Activated CD4-positive, alpha-beta T cell treated with anti-CD3 and anti-CD28 coated beads, Interleukin-2, Interleukin-4, amounts not matched to agents 100 ng/mL and 50 ng/mL, durations not matched to agents 16 hours and 8 hours (primary cell): ENCODE measurements around the gene REXO4.

ENCODE experiments used
- DNase-seq: peaks from one replicate; pipeline ENCODE4 v3.0.0-alpha.2; 2020; ENCODE audit warnings: low spot score

REXO4 gene

GRCh38 chr9:133367778-133368177, 50.0 kb downstream of the REXO4 start:
- DNase-seq, result no peak

- no peak for DNase-seq
Measured at GRCh38 chr9:133367221-133367620, 50.6 kb downstream of the REXO4 start.

DNA sequence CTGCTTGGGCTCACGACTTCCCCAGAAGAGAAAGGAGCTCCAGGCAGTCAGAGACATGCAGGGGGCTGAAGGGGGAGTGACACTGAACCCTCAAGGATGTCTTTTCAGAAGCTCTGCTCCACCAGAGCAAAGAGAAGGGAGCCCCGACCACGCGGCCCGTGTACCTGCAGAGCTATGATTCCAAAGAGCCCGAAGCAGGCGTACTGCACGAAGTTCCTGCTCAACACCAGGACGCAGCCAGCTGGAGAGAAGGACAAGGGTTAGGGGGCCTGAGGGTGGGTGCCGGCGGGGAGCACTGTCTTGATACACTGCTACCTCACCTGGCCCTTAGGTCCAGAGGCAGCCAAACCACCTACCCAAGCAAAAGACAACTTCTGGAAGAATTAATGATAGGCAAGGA, 51.4 kb downstream of the REXO4 start:
- DNase-seq, result no peak

GRCh38 chr9:133362359-133363044, 55.3 kb downstream of the REXO4 start:
- no peak for DNase-seq

DNA sequence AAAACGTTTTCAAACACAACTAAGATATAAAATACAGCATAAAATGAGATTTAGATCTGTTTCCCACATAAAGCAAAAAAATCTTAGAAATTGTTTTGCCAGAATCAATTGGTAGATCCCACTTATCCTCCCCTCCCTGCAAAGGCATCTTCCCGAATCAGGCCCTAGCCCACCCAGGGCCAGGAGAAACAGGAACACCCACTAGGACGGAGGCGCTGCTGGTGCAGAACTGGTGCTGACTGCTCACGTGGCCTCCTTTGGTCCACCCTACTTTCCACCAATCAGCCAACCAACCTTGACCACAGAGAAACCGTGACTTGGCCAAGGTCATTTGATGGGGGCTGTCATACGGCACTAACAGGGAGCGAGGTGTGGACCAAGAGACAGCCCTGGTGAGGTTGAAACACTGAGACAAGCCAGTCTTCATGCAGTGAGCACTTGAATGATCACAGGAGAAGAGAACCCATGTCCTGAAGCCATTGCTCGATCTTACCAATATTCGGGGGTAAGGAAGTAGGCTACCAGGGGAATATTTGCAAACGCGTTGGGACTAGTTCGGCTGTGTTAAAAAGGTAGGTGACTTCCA, 56.2 kb downstream of the REXO4 start:
- no peak for DNase-seq

GRCh38 chr9:133360400-133361393, 57.1 kb downstream of the REXO4 start:
- DNase-seq, result no peak

GRCh38 chr9:133359399-133360175, 58.2 kb downstream of the REXO4 start:
- DNase-seq, result no peak

DNA sequence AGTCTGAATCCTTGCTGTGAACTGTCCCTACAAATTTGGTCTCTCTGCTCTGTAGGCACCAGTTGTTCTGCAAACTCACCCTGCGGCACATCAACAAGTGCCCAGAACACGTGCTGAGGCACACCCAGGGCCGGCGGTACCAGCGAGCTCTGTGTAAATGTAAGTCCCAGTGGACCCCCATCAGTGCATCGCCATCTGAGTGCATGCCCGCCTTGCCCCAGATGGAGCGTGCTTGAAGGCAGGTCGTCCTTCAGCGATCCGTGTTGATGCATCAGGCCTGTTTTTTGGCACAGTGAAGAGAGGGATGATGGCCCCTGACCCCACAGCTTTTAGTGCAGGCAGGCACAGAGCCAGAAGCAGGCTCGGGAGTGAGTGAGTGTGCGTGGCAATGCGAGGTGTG, 60.2 kb downstream of the REXO4 start:
- DNase-seq, result no peak

GRCh38 chr9:133356391-133357091, 61.3 kb downstream of the REXO4 start, which contains the start of the genes SURF1 and SURF2:
SURF1 (minus strand) TSS chr9:133356487; CDS start chr9:133356453, 34 bp downstream.
SURF2 (plus strand) TSS chr9:133356550; CDS start chr9:133356593, 43 bp downstream.
- peak; percentile 89 for DNase-seq
